ENCODE measurements around the gene CDC37.
"Not testable (repeated sequence)": the region's sequence is repeated elsewhere in the genome, so short reads cannot be mapped to it uniquely, and the experiment has no call there.

The CDC37 gene

DNA sequence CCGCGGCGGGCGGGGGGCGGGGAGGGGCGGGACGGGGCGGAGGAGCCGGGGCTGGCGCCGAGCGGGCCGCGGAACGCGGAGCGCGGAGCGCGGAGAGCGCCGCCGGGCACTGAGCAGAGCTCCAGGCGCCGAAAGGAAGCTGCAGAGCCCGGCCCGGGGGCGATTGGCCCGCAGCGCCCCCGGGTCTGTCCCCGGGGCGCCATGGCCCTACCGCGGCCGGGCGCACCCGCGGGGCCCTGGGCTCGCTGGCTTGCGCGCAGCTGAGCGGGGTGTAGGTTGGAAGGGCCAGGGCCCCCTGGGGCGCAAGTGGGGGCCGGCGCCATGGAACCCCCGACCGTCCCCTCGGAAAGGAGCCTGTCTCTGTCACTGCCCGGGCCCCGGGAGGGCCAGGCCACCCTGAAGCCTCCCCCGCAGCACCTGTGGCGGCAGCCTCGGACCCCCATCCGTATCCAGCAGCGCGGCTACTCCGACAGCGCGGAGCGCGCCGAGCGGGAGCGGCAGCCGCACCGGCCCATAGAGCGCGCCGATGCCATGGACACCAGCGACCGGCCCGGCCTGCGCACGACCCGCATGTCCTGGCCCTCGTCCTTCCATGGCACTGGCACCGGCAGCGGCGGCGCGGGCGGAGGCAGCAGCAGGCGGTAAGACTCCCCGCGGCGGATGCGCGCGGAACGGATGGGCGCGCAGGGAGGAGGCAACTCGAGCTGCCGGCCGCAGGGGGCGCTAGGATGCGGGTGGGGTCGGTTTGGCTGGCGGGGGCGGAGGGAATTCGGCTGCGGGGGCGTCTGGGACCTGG lies 17.3 kb upstream of the CDC37 start, which contains the start of gene PDE4A:
Gene PDE4A, plus strand, starts transcription at position 95 of the 796 bp plus-strand sequence. Its CDS starts 227 bp downstream, at position 322.
- no peak for FAIRE-seq
- DNase-seq (ENCODE audit: insufficient read length, low spot score), result no peak

DNA sequence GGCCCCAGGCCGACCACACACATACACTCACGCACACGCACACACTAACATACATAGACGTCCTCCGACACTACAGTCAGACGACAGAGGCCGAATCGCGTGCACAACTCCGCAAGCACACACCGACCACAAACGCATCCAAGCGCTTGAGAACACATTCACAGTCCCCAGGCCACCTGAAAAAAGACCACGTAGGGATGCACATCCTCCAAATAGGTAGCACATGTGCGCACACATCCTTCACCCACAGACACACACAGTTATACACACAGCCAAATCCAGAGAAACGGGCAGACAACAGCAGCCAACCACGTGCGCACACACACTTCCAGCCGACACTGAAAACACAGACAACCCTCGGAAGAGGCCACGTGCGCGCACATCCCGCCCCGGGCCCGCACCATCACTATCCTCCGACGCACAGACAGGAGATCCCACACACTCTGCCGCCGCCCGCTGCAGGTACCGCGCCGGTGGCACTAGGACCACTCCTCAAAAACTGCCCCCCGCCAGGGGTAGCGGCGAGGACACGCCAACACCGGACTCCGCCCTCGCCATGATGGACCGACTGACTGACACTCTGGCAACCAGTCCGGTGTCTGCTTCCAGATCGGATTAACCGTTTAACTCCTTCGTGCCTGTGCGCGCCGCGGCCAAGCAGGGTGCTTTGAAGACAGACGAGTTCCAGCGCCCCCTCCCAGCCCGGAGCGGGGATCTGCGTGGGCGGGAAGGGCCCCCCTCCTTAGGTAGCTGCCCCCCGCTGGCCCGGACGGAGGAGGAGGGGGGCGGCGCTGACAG lies 16.5 kb upstream of the CDC37 start:
- no peak for DNase-seq (ENCODE audit: insufficient read length, low spot score)
- FAIRE-seq, result no peak

DNA sequence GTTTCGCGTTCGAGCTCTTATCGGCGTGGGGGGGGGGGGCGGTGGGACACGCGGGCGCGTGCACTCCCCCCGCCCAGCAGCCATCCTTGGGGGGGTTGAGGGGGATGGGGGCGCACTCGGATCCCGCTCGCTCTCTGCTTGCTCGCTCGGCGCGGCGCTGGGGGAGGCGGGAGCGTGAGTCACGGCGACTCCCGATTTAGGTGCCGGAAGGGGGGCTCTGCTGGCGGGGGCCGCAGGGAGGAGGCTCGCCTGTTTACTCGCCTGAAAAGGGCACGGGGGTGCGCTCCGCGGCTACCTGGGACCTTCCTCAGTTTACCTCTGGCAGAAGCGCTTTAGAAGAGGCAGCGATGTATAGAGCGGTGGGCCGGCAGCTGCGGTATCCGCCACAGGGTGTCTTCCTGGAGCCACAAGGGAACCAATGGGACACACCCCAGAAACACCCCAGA lies 15.9 kb upstream of the CDC37 start:
- no peak for FAIRE-seq
- DNase-seq (ENCODE audit: insufficient read length, low spot score), result no peak

DNA sequence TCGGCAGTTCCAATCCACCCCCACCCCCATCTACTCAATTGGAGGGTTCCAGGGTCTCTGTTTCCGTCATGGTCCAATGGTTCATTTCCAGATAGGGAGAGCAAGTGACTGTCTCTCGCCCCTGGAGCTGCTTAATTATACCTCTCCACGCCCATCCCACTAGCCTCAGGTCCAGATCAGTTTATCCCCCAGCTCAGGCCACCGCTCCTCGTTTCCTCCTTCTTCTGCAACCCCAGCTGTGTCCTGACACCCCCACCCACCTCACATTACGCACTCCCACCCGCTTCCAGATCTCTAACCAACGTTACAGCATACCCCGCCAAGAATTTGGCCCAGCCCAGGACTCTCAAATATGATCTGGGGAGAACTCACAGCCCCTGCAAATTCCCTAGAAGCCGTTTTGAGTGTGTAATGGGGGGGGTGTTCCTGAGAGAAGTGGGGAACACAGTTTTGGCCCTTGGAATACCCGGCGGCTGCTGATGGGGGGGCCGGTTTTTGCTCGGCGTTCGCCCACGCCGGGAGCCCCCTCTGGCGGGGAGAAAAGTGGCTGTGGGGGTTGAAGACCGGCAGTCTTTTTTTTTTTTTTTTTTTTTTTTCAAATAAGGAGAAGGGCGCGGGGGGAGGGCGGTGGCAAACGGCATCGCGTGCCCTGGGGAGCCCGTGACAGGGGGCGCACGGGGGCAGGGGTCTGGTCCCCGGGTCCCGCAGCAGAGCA lies 15.3 kb upstream of the CDC37 start:
- DNase-seq (ENCODE audit: insufficient read length, low spot score) (no peak), FAIRE-seq (no peak)

DNA sequence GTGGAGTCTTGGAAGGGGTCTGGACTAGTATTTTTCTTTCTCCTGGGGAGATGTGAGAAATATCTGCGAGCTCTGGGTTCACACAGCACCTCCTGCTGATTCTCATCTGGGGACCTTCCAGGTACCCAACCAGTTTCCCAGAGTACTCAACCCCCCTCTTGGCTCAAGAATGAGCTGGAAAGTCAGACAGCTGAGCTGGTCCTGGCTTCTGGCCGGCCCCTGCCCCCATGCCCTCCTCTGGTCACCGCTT lies 14.8 kb upstream of the CDC37 start:
- DNase-seq (ENCODE audit: insufficient read length, low spot score), result no peak
- FAIRE-seq, result no peak

DNA sequence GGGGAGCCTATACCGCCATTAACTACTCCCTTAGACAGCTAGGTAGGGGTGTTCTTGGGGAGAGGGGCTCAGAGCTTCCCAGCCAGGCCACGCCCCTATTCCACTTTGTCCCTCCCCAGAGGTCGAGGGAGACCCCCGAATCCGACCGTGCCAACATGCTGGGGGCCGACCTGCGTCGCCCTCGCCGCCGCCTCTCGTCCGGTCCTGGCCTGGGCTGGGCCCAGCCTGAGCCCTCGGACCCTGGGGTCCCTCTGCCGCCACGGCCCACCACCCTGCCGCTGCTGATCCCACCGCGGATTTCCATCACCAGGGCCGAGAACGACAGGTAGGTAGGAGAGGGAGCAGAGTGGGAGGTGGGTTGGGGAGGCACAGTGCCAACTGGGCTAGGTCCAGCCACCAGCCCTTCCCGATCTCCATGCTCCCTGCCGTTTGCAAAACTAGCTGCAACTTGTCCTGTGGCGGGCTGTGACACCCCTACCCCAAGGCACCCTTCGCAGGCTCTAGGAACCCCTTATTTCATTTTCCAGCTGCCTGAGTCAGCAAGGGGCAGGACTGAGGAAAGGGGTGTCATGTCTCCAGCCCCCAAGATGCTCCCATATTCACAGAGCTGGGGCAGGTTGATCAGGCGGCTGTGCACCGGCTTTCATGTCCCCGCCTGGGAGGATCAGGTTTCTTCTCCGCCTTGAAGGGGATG lies 14.3 kb upstream of the CDC37 start:
- FAIRE-seq (no peak), DNase-seq (ENCODE audit: insufficient read length, low spot score) (no peak)

DNA sequence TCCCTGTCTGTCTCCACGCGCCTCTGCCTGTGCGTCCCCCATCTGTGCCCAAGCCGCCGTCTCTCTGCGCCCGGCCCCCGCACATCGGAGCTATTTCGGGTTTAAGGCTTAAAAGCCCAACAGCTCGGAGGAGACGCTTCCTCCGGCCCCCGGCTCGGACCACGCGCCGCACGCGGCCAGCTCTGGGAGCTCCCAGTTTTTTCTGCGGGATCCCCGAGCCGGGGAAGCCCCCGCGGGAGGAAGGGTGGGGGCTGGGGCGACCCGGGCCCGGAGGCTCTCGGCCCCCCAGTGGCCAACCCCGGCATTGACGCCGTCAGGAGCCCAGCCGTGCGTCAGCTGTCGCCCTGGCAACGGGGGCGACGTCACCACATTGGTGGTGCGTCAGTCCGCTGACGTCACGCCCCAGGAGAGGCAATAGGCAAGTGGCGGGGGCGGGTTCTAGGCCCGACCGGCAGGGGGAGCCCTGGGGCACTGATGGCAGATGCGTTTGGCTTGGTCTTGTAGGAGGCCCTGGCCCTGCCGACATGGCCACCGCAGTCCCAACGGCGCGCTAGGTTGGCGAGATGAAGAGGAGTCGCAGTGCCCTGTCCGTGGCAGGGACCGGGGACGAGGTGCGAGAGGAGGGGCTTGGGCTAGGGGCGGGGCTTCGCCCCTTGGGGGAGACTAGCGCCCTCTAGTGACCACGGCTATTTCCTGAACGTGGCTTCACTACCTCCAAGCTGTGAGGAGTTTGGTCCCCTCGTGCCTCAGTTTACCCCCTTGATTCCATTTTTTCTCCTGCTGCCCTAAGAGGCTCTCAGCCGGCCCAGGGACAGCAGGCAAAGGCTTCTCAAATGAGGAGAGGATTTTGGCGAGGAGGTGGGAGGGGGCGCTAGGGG lies 13.3 kb upstream of the CDC37 start:
- FAIRE-seq (peak; percentile 95), DNase-seq (ENCODE audit: insufficient read length, low spot score) (peak; percentile 87)

DNA sequence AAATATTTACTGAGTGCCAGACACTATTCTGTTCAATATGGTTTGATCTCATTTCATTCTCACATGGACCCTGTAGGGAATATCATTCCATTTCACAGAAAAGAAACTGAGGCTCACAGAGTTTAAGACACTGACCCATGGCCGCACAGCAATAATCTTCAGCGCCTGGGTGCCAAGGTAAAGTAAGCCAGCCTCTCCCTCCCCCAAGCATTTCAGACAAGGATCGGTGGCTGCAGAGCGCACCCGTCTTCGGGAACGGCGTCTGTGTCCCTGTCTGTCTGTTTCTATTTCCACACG lies 12.7 kb upstream of the CDC37 start:
- DNase-seq (ENCODE audit: insufficient read length, low spot score), result no peak
- FAIRE-seq, result no peak

DNA sequence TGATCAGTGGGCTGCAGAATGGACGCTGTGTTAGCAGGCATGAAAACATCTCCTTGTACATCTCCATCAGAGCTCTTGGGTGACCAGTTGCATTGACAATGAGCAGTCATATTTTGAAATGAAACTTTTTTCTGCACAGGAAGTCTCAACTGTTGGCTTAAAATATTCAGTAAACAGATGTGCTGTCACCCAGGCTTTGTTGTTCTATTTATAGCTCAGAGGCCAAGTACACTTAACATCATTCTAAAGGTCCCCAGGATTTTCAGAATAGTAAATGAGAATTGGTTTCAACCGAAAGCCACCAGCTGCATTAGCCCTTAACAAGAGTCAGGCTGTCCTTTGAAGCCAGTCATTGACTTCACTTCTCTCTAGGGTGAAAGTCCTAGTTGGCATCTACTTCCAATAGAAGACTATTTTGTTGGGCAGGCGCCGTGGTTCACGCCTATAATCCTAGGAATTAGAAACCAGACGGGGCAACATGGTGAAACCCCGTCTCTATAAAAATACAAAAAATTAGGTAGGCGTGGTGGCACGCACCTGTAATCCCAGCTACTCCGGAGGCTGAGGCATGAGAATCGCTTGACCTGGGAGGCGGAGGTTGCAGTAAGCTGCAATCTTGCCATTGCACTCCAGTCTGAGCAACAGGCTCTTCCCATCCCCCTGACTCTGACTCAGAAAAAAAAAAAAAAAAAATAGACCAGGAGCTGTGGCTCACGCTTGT lies 9.1 kb upstream of the CDC37 start:
- DNase-seq (ENCODE audit: insufficient read length, low spot score) (no peak), FAIRE-seq (no peak)

DNA sequence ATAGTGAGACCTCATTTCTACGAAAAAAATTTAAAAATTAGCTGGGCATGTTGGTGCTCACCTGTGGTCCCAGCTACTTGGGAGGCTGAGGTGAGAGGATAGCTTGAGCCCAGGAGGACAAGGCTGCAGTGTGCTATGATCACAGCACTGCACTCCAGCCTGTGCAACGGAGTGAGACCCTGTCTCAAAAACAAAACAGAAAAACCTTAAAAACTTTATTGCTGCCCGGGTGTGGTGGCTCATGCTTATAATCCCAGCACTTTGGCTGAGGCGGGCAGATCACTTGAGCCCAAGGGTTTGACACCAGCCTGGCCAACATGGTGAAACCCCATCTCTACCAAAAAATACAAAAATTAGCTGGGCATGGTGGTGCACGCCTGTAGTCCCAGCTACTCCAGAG lies 7.9 kb upstream of the CDC37 start:
- DNase-seq (ENCODE audit: insufficient read length, low spot score); FAIRE-seq: not testable (repeated sequence)

DNA sequence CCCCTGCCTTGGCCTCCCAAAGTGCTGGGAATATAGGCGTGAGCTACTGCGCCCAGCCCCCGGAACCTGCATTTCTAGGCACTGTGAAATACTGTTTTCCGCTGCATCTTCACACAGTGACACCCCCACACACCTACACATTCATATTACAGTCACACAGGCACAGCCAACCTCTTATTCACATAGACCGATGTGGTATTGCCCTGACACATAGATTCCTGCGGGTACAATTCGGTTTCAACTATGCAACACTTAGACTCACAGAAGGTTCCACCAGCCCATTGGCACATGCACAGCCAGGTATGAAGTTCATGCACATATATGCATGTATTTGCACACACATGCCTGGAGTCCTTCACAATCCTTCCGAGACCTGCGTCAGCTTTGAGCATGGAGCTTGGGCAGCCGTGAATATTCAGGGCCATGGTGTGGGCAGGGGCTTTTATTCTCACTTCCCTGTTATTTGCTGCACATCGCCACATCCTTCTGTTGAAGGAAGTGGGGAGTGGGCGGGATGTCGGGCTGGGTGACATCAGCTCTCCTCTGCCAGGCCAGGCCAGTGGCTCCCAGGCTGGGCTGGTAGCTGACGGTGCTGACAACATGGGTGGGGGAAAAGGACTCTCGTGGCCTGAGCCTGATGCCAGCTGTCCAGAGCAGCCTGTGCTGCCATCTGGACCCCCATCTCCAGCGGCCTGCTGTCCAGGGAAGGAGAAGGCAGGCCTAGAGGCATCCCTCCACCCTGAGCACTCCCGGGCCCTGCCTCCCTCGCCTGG lies 5.4 kb upstream of the CDC37 start:
- no peak for FAIRE-seq
- no peak for DNase-seq (ENCODE audit: insufficient read length, low spot score)

DNA sequence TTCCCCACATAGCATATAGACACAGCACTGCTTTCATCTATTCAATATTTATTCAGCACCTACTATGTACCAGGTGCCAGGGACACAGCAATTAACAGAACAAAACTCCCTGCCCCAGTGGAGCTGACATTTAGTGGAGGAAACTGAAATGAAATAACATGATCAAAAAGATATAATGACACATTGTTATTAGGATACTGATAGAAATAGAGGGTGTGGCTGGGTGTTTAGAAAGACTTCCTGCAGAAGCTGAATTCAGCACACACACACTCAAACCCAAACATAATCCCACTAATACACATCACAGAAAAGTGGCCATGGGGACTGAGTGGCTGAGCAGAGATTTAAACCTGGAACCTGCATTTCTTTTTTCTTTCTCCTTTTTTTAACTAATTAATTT lies 3.8 kb upstream of the CDC37 start:
- FAIRE-seq (no peak), DNase-seq (ENCODE audit: insufficient read length, low spot score) (no peak)

DNA sequence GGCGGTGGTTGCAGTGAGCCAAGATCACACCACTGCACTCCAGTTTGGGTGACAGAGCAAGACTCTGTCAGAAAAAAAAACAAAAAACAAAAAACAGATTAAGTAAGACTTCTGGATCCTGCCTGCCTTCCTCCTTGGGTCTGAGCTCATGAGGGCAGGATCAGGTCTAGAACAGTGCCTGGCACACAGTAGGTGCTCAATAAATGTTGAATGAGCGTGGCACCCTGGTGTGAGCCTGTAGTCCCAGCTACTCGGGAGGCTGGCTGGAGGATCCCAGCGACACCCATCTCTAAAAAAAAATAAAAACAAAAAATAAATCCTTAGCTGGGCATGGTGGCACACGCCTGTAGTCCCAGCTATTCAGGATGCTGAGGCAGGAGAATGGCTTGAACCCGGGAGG lies 2.8 kb upstream of the CDC37 start:
- FAIRE-seq, result no peak

DNA sequence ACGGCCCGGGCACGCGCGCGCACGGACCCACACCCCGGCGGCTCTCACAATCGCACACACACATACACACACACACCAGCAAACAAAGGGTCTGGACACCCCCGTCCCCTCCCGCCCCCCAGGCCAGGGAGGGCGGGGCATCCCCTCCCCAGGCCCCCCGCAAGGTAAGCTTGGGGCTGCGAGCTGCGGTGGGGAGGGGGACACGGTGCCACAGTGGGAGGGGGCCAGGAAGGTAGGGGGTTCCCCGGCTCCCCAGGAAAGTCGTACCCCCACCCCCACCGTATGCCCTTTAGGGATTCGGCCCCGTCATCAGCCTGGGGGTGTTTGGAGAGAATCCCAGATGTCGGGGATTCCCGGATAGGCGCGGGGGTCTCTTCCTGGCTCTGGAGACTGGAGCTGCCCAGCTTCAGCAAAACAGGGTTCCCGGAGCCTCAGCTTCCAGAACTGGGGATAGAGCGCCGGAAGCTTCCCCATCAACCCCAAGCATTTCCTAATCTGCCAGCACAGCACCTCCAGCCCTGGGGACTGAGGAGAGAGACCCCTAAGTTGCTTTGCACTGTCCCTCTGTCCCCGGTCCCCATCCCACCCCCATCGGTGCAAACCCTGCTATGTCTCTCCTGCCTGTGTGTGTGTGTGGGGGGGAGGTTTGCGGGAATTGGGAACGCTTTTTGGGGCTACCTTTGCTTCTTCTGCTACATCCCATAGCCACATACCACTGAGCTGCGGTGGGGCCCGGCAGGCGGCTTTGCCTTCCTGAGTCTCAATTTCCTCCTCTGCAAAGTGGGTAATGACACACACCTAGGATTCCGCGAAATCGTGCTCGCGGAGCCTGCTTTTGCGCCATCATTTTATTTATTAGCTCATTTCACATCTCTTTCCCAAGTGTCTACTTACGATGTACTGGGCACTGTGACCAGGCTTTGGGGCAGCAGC lies 1.8 kb upstream of the CDC37 start:
- DNase-seq (ENCODE audit: insufficient read length, low spot score) (no peak), FAIRE-seq (no peak)

More for the DNA sequence above, 2.8 kb upstream of the CDC37 start:
- no peak for DNase-seq (ENCODE audit: insufficient read length, low spot score)

DNA sequence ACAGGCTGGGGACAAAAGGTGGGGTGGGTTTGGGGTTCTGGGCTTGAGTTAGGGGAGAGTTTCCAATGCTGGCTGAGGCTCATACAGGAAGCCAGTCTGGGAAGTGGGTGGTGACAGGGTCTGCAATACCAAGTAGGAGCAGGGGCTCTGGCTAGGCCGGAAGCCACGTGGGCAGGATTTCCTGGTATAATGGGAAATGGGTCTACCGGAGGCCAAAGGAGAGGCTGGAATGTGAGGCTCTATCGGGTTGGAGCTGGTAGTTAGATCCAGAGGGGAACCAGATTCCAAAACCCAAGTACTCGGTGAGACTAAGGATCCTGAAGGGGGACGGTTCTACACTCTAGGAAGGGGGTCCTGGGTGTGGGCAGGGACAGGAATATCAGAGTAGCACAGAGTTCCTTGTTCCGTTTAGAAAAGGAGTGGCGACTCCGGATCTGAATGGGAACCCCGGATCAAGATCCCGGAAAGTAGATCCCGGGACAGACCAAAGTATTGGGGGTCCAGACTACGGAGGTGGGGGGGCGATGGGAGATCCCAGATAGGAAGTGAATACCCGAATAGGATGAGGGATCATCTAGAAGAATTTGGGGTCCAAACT lies 802 bp downstream of the CDC37 start:
- FAIRE-seq, result no peak
- DNase-seq (ENCODE audit: insufficient read length, low spot score), result no peak

DNA sequence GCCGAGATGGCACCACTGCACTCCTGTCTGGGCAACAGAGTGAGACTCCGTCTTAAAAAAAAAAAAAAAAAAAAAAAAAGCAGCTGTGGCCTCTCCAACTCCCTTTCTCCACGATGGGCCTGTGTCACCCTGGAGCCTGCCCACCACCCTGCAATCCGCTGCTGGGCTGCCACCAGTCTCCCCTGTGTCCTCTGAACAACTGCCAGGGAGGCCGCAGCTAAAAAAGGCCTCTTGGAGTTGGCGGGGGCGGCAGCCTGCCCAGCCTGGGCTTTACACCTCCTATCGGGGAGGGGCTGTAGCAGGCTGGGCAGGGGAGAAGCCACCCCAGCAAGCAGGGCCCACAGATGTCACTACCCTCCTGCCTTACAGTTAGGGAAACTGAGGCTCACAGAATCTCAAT lies 3.5 kb downstream of the CDC37 start:
- DNase-seq (ENCODE audit: insufficient read length, low spot score) (no peak), FAIRE-seq (no peak)

DNA sequence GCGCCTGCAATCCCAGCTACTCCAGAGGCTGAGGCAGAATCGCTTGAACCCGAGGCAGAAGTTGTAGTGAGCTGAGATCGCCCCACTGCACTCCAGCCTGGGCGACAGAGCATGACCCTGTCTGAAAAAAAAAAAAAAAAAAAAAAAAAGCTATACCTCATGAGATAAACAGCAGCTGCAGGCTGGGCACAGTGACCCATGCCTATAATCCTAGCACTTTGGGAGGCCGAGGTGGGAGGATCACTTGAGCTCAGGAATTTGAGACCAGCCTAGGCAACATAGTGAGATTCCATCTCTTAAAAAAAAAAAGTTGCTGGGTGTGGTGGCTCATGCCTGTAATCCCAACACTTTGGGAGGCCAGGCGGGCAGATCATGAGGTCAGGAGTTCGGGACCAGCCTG lies 4.0 kb downstream of the CDC37 start:
- not testable (repeated sequence) for DNase-seq (ENCODE audit: insufficient read length, low spot score); FAIRE-seq

All from HTR-8/SVneo (cell line).